ENCODE results near the gene OR2H1.

OR2H1 gene

GRCh38 chr6:29456971-29457370 is at the start of gene OR2H1, which contains the start of gene OR11A1:
Gene OR2H1 (plus strand): TSS chr6:29457155. CDS start chr6:29461770, 4,615 bp downstream.
Gene OR11A1 (minus strand): TSS chr6:29457071. CDS start chr6:29427641, 29,430 bp downstream.
- TF ChIP-seq CTCF (IDR thresholded peaks at IDR 0.05), result no peak
- DNase-seq, result no peak
- H3K27ac Mint-ChIP-seq, result no peak within 1 kb of the TSS
- no peaks in the 10 kb centered on the region for H3K4me1 Mint-ChIP-seq
- H3K27me3 Mint-ChIP-seq (ENCODE audit: low read depth, poor library complexity), result peaks cover 7% of the 10 kb centered on the region
- no peak within 1 kb of the TSS for H3K4me3 Mint-ChIP-seq
- H3K36me3 Mint-ChIP-seq (ENCODE audit: low read depth), result no peaks in the 10 kb centered on the region
- H3K9me3 Mint-ChIP-seq, result no peaks in the 10 kb centered on the region

GRCh38 chr6:29414588-29414987 is 42.4 kb upstream of the OR2H1 start, which contains the start of gene OR12D1:
Gene OR12D1 (plus strand): TSS chr6:29414928.
- Mint-ChIP-seq H3K27ac (no peak within 1 kb of the TSS), H3K9me3 (peaks cover 28% of the 10 kb centered on the region), H3K4me3 (no peak within 1 kb of the TSS), H3K4me1 (no peaks in the 10 kb centered on the region), H3K36me3 (ENCODE audit: low read depth) (peaks cover 9% of the 10 kb centered on the region), H3K27me3 (ENCODE audit: low read depth, poor library complexity) (peaks cover 8% of the 10 kb centered on the region)
- no peak for DNase-seq
- TF ChIP-seq CTCF (IDR thresholded peaks at IDR 0.05), result no peak

GRCh38 chr6:29419516-29419915 is 37.4 kb upstream of the OR2H1 start:
- Mint-ChIP-seq H3K4me1 (no peaks in the 10 kb centered on the region), H3K36me3 (ENCODE audit: low read depth) (no peaks in the 10 kb centered on the region), H3K9me3 (peaks cover 6% of the 10 kb centered on the region), H3K4me3 (no peak overlapping the region), H3K27me3 (ENCODE audit: low read depth, poor library complexity) (no peaks in the 10 kb centered on the region), H3K27ac (no peak overlapping the region)
- no peak for TF ChIP-seq CTCF (IDR thresholded peaks at IDR 0.05)
- DNase-seq, result no peak

- H3K4me3 Mint-ChIP-seq, result no peak overlapping the region
- TF ChIP-seq CTCF (IDR thresholded peaks at IDR 0.05), result no peak
- H3K27ac Mint-ChIP-seq, result no peak overlapping the region
- H3K4me1 Mint-ChIP-seq, result no peaks in the 10 kb centered on the region
- no peaks in the 10 kb centered on the region for H3K36me3 Mint-ChIP-seq (ENCODE audit: low read depth)
- peaks cover 6% of the 10 kb centered on the region for H3K9me3 Mint-ChIP-seq
- H3K27me3 Mint-ChIP-seq (ENCODE audit: low read depth, poor library complexity), result peaks cover 6% of the 10 kb centered on the region
- DNase-seq, result no peak
Measured at GRCh38 chr6:29424168-29424567, 32.8 kb upstream of the OR2H1 start.

GRCh38 chr6:29424575-29424974 is 32.4 kb upstream of the OR2H1 start:
- Mint-ChIP-seq H3K36me3 (ENCODE audit: low read depth) (no peaks in the 10 kb centered on the region), H3K27me3 (ENCODE audit: low read depth, poor library complexity) (peaks cover 6% of the 10 kb centered on the region), H3K9me3 (peaks cover 6% of the 10 kb centered on the region), H3K4me1 (no peaks in the 10 kb centered on the region), H3K27ac (no peak overlapping the region), H3K4me3 (no peak overlapping the region)
- no peak for TF ChIP-seq CTCF (IDR thresholded peaks at IDR 0.05)
- no peak for DNase-seq

GRCh38 chr6:29425075-29425474 is 31.9 kb upstream of the OR2H1 start:
- DNase-seq, result no peak
- peaks cover 6% of the 10 kb centered on the region for H3K9me3 Mint-ChIP-seq
- no peak overlapping the region for H3K27ac Mint-ChIP-seq
- TF ChIP-seq CTCF (IDR thresholded peaks at IDR 0.05), result no peak
- H3K27me3 Mint-ChIP-seq (ENCODE audit: low read depth, poor library complexity), result peaks cover 6% of the 10 kb centered on the region
- H3K4me3 Mint-ChIP-seq, result no peak overlapping the region
- H3K4me1 Mint-ChIP-seq, result no peaks in the 10 kb centered on the region
- H3K36me3 Mint-ChIP-seq (ENCODE audit: low read depth), result no peaks in the 10 kb centered on the region

All from nephron progenitor cell (in vitro differentiated cells).